Measurements from ENCODE around the gene WDR13.
"Not testable (repeated sequence)": the region's sequence is repeated elsewhere in the genome, so short reads cannot be mapped to it uniquely, and the experiment has no call there.

The WDR13 gene

GRCh38 chrX:48595929-48596328, 1.4 kb upstream of the WDR13 start:
- no peak for DNase-seq

- DNase-seq: no peak
These were observed 1.3 kb downstream of the WDR13 start for GRCh38 chrX:48598614-48599013.

GRCh38 chrX:48599341-48599740, 2.0 kb downstream of the WDR13 start:
- DNase-seq: no peak

GRCh38 chrX:48600226-48600625, 2.9 kb downstream of the WDR13 start:
- DNase-seq: no peak

- DNase-seq: no peak
These were observed 4.6 kb downstream of the WDR13 start for GRCh38 chrX:48601741-48602394.

- no peak for DNase-seq
These were observed 7.4 kb downstream of the WDR13 start for GRCh38 chrX:48604701-48605100.

GRCh38 chrX:48606091-48606490, 8.8 kb downstream of the WDR13 start:
- DNase-seq: no peak

GRCh38 chrX:48611703-48612102, 14.4 kb downstream of the WDR13 start:
- DNase-seq: no peak

GRCh38 chrX:48613502-48614160, 16.3 kb downstream of the WDR13 start:
- DNase-seq: no peak

GRCh38 chrX:48616576-48616975, 19.3 kb downstream of the WDR13 start:
- no peak for DNase-seq

GRCh38 chrX:48617542-48618340, 20.4 kb downstream of the WDR13 start:
- DNase-seq: no peak

- DNase-seq: no peak
These were observed 29.4 kb downstream of the WDR13 start for GRCh38 chrX:48626401-48627298.

- peak; percentile 88 for DNase-seq
These were observed 34.2 kb downstream of the WDR13 start for GRCh38 chrX:48631376-48632090.

- no peak for DNase-seq
These were observed 34.9 kb downstream of the WDR13 start for GRCh38 chrX:48632207-48632606.

- DNase-seq: no peak
These were observed 39.0 kb downstream of the WDR13 start for GRCh38 chrX:48636301-48636700.

GRCh38 chrX:48636776-48637175, 39.5 kb downstream of the WDR13 start:
- no peak for DNase-seq

- DNase-seq: no peak
These were observed 48.4 kb downstream of the WDR13 start for GRCh38 chrX:48645669-48646068.

- DNase-seq: no peak
These were observed 51.1 kb downstream of the WDR13 start for GRCh38 chrX:48648336-48648751.

- DNase-seq: no peak
These were observed 51.8 kb downstream of the WDR13 start for GRCh38 chrX:48649102-48649501.

GRCh38 chrX:48652055-48652579, 54.8 kb downstream of the WDR13 start:
- not testable (repeated sequence) for DNase-seq

GRCh38 chrX:48654746-48655145, 57.5 kb downstream of the WDR13 start:
- DNase-seq: not testable (repeated sequence)
